ENCODE results near the gene TNIK.

Gene TNIK

DNA sequence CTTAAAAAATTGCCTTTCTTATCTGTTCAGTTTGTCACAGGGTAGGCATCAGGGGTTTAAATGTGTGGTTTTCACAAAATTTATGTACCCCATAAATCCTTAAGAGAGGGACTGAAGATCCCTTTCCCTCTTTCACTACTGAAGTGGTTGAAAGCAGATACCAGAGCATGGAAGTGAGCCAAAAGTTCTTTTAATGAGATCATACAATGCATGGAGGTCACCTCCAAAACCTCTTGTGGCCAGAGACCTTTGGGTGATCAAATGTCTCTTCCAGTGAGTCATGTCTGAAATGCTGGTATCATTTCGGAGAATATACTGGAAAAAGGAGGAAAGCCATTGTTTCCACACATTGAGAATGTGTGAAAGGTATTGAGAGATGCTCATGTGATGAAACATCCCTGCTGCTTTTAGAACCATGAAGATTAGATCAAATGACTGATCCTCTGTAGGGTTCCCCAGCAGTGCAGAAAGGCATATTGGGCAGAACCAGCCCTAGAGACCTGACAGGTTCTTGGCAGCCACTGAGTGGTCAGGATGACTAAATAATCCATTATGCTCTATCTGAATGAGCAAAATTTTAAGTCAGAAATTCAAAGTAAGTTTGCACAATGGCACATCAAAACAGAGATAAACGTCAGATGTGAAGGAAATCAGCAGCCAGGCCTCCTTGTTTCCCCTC is 267.9 kb downstream of the TNIK start:
- DNase-seq (ENCODE audit: low read depth in 2 of 2) = peak in 1 of 2 donors; percentile 16

DNA sequence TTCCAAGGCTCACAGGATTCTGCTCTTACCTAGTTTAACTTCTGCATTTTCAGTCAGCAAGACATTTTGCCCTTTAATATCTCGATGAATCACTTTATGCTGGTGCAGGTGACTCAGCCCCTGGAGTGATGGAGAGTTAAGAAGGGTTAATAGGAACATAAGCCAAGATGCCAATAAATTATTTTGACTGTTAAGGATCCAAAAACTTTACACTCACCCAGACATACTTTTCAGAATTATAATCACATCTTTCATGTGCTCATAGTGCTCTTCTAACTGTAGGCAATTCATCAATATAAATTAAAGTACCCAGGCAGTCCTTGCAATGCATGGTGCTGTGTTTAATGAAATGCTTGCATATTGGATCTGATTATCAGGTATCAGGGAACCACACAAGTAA is 269.5 kb downstream of the TNIK start:
- no peak for DNase-seq (ENCODE audit: low read depth in 2 of 2)

DNA sequence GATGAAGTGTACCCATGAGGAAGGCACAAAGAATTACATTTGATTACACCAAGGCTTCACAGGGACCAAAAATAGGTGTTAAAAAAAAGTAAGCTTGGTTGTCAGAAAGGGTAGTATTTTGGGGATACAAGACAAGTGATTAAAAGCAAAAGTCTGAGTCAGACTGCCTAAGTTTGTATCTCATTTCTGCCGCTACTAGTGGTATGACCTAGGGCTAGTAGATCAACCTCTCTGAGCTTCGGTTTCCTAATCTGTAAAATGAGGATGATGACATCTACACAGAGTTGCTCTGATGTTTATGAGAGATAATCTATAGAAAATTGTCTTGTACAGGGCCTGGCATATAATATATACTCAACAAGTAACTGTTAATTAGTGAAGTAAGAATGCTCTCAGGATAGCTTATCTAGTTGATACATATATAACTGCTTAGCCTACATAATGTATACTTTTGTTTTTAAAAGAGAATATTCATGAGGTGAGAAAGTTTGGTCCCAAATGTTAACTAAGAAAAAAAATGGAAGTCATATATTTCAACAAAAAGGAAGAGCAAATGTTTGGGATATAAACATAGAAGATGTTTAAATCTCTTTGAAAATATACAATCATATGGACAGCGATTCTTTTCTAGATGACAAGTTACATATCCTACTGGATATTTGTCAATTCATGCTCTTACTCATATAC is 270.7 kb downstream of the TNIK start:
- no peak for DNase-seq (ENCODE audit: low read depth in 2 of 2)

DNA sequence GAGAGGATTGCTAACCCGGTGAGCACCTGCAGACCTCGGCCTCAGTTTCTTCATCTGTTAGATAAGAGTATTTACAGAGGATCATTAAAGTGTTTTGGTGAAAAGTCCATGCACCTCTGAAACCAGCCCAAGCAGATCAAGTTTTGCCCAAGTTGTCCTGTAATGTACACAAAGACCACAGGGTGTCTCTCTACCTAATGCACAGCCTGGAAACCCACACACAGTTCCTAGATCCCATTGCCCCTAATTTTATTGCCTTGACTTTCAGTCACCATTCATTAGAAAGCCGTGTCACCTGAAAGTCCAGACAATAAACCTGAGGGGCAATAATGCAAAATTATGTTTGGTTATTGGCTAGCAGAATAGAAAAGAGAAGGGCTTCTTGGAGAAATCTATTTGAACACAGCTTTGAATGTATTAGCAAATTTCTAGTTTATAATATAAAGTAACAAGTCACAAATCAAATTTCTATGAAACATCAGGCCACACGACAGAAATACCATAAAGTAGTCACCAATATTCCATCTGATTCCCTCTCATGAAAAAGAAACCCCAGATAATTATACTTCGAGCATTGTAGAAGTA is 272.4 kb downstream of the TNIK start:
- no peak for DNase-seq (ENCODE audit: low read depth in 2 of 2)

DNA sequence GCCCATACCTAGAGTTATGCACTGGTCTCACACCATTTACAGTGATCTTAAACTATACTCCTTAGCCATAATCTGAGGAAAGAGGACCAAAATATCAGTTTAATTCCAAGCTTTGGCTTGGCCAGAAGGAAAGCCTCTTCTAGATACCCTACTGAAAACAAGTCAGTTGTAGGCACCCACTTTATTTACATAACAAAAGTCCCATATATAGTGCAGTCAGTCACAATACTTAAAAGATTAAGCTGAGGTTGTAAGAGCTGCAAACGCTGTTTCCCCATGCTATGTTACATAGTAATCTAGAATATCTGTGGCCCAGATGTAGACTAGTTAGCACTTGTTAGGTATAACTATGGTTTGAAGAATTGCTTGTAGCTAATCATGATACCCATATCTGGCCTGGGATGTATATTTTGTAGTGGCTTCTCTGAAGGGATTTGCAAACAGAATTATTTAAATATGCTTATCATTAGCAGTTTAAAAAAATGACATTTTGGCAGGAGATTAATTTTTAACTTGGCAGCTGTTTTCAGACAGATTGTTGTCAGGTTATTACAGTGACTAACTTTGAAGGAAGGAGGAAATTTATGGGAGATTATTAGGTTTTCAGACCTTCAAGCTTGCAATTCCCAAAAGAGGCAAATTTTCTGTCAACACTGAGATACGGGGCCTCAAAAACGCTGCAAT is 273.2 kb downstream of the TNIK start:
- no peak for DNase-seq (ENCODE audit: low read depth in 2 of 2)

DNA sequence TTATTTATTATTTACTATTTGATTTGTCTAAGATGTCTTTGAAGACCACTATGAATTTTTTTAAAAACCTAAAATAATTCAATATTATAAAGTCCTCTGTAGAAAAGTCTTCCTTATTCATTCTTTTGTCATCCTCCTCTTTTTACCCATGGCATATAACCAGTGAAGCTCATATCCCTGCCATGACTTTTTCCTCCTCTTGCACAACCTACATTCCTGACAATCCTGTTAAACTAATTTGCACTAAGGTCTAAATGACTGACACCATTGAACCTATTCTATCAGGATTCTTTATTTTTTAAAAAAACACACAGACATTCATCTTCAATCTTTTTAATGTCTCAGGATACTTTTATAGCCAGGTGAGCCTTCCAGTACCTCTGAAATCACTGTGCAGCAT is 273.8 kb downstream of the TNIK start:
- no peak for DNase-seq (ENCODE audit: low read depth in 2 of 2)

DNA sequence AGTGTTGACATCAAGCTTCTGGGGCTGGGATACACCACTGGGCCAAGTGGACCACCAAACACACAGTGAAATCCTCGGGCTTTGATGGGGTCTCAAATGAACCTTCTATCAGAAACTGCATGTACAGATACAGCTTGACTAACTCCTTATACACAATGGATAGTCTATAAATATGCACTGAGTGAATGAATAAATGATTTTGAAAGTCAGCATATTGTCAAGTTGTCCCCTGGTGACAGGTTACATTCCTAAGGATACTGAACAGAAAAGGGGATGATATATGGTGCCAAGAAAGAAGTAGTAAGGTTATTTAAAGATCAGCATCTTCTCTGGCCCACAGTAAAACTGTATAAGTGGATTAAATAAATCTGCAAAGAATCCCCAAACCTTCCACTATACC is 274.2 kb downstream of the TNIK start:
- DNase-seq (ENCODE audit: low read depth in 2 of 2) = no peak

DNA sequence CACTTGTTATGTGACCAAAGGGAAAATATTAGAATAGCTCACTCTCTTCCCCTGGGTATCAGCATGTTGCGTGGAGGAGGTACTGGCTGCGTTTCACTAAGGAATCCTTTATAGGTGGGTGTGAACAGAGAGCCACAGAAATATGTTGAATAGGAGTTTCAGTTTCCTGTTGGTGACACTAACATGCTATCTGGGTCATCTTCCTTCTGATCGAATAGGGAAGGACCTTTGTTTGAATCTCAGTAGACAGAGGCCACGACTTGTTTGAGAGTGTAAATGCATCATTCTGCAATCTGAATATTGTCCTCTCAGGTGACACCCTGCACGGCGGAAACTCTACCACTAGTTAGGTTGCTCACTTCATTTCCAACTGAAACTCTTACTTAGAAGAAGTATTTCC is 275.8 kb downstream of the TNIK start:
- no peak for DNase-seq (ENCODE audit: low read depth in 2 of 2)

DNA sequence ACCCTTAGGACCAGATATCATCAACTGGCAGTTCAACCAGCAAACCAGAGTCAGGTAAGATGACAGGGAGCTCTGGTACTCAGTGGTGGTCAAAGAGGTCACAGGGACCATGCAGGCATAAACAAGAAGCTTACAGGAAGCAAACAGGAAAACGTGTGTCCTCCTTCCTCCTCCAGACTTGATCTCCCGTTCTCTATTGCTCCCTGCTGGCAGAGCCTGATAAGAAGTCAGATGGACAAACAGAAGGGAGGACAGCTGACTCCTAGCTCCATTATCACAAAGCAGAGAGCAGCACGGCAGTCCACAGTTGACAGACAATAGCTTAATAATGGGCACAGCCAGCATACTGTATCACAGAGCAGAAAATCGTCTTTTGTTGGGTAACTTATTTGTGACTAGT is 277.2 kb downstream of the TNIK start:
- DNase-seq (ENCODE audit: low read depth in 2 of 2) = no peak

DNA sequence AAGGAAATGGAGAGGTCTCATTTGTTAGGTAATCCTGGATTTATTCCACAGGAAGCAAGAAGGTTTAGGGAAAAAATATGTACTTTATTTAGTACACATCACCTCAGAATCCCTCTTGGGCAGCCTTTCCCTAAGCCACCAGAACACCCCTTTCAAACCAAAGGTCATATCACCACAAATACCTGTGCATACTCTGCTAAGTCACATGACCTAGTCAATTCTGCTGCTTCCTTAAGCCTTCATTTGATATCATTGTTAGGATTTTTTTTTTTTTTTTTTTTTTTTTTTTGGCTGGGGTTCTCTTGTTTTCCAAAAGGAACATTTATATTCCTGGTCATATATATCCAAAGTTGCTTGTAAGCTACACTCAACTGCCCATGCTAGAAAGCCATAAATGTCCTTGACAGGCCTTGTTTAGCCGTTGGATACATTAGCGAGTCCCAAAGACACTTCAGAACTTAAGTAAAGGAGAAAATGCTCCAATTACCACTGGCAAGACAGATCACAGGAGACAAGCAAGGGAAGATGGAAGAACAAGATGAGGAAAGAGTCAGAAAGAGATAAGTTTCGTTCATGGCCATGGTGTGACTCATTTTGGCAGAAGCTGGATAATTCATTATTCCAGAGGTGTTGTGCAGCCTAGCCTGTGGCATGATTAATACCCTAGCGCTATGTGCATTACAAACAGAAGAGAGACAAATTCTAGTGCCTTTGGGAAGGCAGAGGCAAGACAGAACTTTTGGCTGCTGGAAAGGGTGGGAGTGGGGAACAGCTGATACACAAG is 278.1 kb downstream of the TNIK start:
- no peak for DNase-seq (ENCODE audit: low read depth in 2 of 2)

DNA sequence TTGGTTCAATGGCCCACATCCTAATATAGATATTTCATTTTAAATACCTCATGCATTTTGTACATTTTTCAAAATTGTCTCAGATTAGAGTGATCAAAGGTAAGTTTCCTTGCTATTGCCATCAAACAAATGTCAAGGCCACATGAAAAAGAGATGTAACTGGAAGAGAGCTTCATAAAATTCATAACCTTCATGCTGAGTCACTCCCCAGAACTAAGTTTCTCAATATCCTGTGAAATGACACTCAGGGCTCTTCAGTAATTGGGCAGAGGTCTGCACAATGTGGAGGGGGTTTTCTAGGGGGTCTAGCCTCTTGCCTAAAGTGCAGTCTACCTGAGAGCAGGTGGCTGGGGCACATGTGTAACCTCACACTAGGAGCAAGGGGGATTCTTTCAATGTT is 281.5 kb downstream of the TNIK start:
- DNase-seq (ENCODE audit: low read depth in 2 of 2) = no peak

DNA sequence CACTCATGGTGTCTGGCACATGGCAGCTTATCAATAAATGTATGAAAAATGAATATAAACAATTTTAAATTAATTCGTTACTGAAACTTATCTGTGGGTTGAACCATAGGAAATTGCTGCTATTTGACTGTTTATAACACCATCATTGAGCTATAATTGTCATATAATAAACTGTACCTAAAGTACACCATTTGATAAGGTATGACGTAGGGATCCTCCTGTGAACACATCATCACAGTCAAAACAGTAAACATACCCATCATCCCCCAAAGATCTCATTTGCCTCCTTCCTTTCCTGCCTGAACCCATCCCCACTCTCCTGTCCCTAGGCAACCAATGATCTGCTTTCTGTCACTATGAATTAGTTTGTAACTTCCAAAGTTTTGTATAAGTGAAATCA is 282.7 kb downstream of the TNIK start:
- DNase-seq (ENCODE audit: low read depth in 2 of 2) = no peak

DNA sequence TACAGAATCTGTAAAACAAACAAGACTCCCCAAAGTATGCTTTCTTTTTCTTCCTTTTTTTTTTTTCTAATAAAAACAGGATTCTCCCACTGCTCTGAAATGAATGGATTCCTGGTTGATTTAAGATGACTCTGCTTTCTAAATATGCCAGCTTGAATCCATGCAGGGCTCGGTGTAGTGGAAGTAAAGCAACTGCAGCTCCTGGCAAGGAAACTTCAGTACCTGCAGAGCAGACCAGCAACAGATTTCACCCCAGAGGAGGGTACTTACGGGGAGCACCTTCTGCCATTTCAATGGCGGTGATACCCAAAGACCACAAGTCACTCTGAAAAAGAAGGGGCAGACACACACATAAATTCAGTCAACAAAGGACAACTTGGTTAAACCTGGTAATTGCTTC is 283.1 kb downstream of the TNIK start:
- DNase-seq (ENCODE audit: low read depth in 2 of 2) = no peak

DNA sequence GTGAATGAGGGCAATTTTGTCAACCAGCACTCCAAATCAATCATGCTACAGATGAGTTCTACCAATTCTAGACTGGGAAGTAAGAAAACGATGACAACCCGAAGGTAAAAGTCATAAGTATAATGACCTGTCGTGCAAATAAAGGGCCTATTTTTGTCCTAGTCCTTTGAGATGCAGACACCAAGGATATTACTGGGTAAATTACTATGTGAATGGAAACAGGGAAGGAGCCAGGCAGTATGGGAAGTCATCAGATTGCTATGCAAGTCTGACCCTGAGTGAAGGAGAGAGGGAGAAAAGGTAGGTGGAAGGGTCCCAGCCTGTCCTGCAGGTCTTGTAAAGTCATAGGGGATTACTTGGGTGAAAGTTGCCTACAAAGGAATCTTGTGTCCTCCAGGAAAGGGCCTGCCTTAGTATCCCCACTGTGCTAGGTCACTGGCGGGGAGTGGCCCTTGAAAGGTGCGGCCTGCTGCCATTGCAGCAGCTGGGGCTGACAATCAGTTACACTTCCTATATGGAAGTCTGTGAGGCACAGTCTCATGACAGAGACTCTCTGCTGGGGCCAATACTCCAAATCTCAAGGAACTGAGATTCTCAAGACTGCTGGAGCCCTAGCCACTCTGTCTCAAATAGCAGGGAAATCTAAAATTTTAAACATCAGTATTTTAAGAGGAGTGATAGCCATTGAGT is 283.8 kb downstream of the TNIK start:
- no peak for DNase-seq (ENCODE audit: low read depth in 2 of 2)

DNA sequence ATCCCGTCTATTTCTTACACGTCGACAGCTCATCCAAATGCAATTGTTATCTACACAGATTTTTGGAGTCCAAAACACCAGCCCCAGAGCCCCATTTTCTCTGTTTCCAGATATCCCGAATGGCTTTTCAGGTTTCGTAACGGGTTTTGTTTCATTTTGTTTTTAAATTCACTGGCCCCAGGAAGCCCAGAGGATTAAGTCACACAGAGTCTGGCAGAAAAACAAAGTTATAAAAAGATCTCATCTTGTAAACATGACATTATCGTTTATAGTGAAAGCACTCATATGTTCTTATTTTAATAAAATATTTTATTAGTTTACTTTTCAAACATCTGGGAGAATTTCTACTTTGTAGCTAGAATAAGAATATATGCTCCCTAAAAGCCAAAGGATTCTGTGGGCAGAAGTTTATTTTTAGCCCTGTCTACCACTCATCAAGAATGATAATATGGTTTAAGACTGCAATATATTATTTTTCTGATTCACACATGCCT is 284.4 kb downstream of the TNIK start:
- no peak for DNase-seq (ENCODE audit: low read depth in 2 of 2)

DNA sequence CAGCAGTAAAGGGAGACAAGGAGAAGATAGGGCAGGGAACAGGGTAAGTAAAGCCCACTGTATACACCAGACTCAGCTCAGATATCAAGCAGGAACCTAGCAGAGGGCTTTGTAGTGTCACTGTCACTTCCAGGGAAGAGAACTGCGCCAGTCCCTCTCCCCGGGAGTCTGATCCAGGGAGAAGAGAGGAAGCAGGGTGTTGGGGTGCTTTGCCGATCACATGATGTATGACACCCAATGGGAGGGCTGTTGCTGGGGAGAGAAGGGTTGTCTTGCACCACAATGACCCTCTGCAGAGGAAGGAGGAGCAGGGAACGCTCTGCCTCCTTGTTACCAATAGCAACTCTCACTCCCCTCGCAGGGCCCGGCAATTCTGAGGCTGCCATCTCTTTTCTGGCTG is 286.5 kb downstream of the TNIK start:
- no peak for DNase-seq (ENCODE audit: low read depth in 2 of 2)

DNA sequence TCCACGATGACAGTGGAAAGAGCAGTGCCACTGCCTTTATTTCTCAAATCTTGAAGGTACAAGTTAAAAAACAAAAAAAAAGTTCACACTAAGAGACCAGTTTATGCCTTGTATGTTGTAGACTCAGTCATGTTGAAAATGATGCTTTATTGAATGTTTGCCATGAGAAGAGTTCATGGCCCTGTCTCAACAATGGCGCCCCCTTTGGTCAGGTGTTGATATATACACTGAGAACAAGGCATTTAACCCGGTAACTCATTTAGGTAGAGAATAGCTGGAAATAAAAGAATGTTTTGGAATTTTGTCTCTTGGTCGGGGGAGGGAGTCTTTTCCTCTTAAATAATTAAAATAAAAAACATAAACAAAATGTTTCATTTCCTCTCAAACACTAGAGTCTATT is 288.1 kb downstream of the TNIK start:
- no peak for DNase-seq (ENCODE audit: low read depth in 2 of 2)

DNA sequence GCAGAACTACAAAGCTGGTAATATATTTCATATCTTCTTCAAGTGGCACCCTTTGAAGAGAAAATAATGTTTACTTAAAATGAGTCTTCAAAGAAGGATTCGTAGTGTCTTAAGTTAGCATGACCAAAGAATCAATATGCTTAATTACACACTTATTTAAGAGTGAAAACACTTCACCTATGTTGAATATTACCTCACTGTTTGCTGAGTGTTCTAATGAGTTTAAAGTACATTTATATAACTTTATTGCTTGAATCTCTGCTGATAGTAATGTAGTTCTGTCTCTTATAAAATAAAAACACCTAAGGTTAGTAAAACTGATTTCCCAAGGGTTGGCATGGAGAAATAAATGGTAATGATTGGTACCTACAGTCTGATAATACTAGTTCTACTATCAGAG is 290.3 kb downstream of the TNIK start:
- DNase-seq (ENCODE audit: low read depth in 2 of 2) = no peak

DNA sequence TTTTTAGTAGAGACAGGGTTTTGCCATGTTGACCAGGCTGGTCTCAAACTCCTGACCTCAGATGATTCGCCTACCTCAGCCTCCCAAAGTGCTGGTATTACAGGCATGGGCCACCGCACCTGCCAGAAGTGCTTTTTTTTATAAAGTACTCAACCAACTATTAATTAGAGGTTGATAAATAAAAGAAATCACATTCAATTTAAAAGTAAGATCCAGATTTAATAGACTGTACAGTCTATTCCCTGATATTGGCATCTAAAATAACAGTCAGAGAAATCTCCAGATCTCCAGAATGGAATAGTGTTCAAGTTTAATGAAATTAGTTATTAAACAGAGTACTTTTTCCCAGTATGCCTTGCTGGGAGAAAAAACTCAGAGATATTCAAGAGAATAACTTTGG is 290.8 kb downstream of the TNIK start:
- no peak for DNase-seq (ENCODE audit: low read depth in 2 of 2)

DNA sequence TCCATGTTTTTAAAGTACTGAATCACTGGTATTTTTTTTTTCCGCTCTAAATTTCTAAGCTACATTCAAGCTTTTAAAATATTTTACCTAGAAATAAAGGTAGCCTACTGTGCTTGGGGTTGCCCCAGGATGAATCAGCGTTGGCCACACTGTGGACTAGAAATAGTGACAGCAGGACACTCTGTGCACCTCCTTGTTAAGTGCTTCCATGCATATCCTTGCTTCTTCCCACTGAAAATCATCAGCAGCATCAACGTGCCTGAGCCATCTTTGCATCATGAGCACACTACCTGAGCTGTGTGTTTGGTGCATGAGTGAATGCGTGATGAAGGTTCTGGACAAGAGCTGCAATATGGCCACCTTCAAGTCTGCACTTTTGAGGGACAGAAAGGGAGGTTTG is 291.7 kb downstream of the TNIK start:
- DNase-seq (ENCODE audit: low read depth in 2 of 2) = no peak

DNA sequence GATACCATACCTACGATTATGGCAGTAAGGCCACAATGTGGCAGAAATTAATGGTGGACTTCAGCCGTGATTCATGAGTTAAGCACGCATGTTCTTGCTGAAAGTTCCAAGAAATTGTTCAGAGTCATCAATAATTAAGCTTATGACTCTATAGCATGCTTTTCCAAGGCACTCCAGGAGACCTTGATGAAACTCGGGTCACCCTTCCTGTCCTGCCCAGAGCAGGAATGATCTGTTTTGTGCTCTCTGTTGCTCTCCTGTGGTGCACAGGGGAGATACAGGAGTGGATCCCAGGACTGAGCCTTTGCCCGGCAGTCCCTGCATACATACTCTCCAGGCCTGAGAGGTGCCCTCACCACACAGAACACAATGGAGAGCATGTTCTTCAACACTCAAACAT is 292.1 kb downstream of the TNIK start:
- no peak for DNase-seq (ENCODE audit: low read depth in 2 of 2)

Measured in stimulated activated CD4-positive, alpha-beta T cell treated with anti-CD3 and anti-CD28 coated beads, Interleukin-15, amount 100 ng/mL, for 48 hours (primary cell).